IMR-90 (cell line): ENCODE results near the gene ITM2B. TPM values are rescaled to one million over a fixed set of nuclear protein-coding genes. Genes with fewer than 3 reads are reported as not detected.
A peak's percentile ranks its signal among the peaks of the same experiment; 100 is the strongest.

Source experiments
- ATAC-seq: fragments of 200-7000 bp; cut with Tn5 transposase; 2 replicates; pipeline ENCODE4 v1.9.1; 2020; ENCODE audit warnings: low read depth, mild to moderate bottlenecking, moderate library complexity
- BruUV-seq: library from RNA; stranded (reverse); fragments of 400-500 nt; replicated peaks from 2 replicates; lab custom pipeline; 2021; lab: Mats Ljungman, UMichigan
- CTCF ChIA-PET: fragments of 300-600 bp; formaldehyde crosslinking; extraction: SDS; loops from one replicate; lab custom pipeline; 2021; ENCODE audit warnings: antibody characterized with exemption; lab: Yijun Ruan, JAX
- POLR2A ChIA-PET: fragments of 300-600 bp; sonication (Branson Sonifier 250); formaldehyde crosslinking; loops from one replicate; lab custom pipeline; 2022; ENCODE audit warnings: antibody characterized with exemption; ENCODE audit not compliant: unreplicated experiment; lab: Charles Lee
- DNase-seq: peaks from one replicate; pipeline ENCODE4 v3.0.0; 2013
- H2AFZ ChIP-seq: replicated peaks from 2 replicates; pipeline ENCODE3; 2013; ENCODE audit warnings: low read length, mild to moderate bottlenecking; ENCODE audit not compliant: poor library complexity
- H2AK5ac ChIP-seq: 2 replicates; pipeline ENCODE4 v1.6.1; 2013; ENCODE audit warnings: low read depth, low read length, inconsistent platforms
- H2AK9ac ChIP-seq: replicated peaks from 2 replicates; pipeline ENCODE3; 2013; ENCODE audit warnings: mild to moderate bottlenecking, low read depth, low read length, moderate library complexity; ENCODE audit not compliant: poor library complexity
- H2BK120ac ChIP-seq: 2 replicates; pipeline ENCODE4 v1.6.1; 2013; ENCODE audit warnings: low read depth, low read length, inconsistent platforms
- H2BK15ac ChIP-seq: 3 replicates; pipeline ENCODE4 v1.6.1; 2013; ENCODE audit warnings: low read depth, low read length, inconsistent platforms
- H2BK20ac ChIP-seq: 2 replicates; pipeline ENCODE4 v1.6.1; 2013; ENCODE audit warnings: low read depth, mild to moderate bottlenecking, inconsistent platforms, low read length, moderate library complexity
- H2BK5ac ChIP-seq: 2 replicates; pipeline ENCODE4 v1.6.1; 2013; ENCODE audit warnings: mild to moderate bottlenecking, low read depth, low read length, inconsistent platforms; ENCODE audit not compliant: poor library complexity, severe bottlenecking
- H3K14ac ChIP-seq: replicated peaks from 2 replicates; pipeline ENCODE4 v1.6.1; 2013; ENCODE audit warnings: low read depth, low read length, inconsistent platforms
- H3K18ac ChIP-seq: 2 replicates; pipeline ENCODE4 v1.6.1; 2013; ENCODE audit warnings: low read depth, low read length, control low read depth
- H3K23ac ChIP-seq: 2 replicates; pipeline ENCODE4 v1.6.1; 2013; ENCODE audit warnings: low read depth, low read length, inconsistent platforms
- H3K27ac ChIP-seq: 2 replicates; pipeline ENCODE4 v1.5.1; 2013; ENCODE audit warnings: mild to moderate bottlenecking, control low read depth, low read length; ENCODE audit not compliant: insufficient read depth
- H3K27me3 ChIP-seq: 2 replicates; pipeline ENCODE4 v1.6.1; 2013; ENCODE audit warnings: low read length; ENCODE audit not compliant: control insufficient read depth, insufficient read depth
- H3K36me3 ChIP-seq: 2 replicates; pipeline ENCODE4 v1.6.1; 2013; ENCODE audit warnings: low read length, mixed read lengths; ENCODE audit not compliant: control insufficient read depth, insufficient read depth
- H3K4ac ChIP-seq: 2 replicates; pipeline ENCODE4 v1.6.1; 2013; ENCODE audit warnings: low read depth, low read length, inconsistent platforms
- H3K4me1 ChIP-seq: 2 replicates; pipeline ENCODE4 v1.6.1; 2013; ENCODE audit warnings: low read length, mixed read lengths; ENCODE audit not compliant: control insufficient read depth, insufficient read depth
- H3K4me2 ChIP-seq: 2 replicates; pipeline ENCODE4 v1.6.1; 2013; ENCODE audit warnings: low read depth, mild to moderate bottlenecking, control low read depth, low read length, moderate library complexity
- H3K4me3 ChIP-seq: 2 replicates; pipeline ENCODE4 v1.5.1; 2013; ENCODE audit warnings: low read depth, mild to moderate bottlenecking, control low read depth, low read length, moderate library complexity; ENCODE audit not compliant: insufficient read depth
- H3K56ac ChIP-seq: 2 replicates; pipeline ENCODE4 v1.6.1; 2013; ENCODE audit warnings: low read length, inconsistent platforms; ENCODE audit not compliant: insufficient read depth; ENCODE audit errors: extremely low read depth
- H3K79me1 ChIP-seq, 2 experiments: 2 replicates each; pipeline ENCODE4 v1.6.1; 2013; ENCODE audit warnings: low read length in 2 of 2, inconsistent platforms in 1 of 2, low read depth in 1 of 2
- H3K9ac ChIP-seq: 2 replicates; pipeline ENCODE4 v1.6.1; 2013; ENCODE audit warnings: low read depth, low read length, control low read depth
- H3K9me1 ChIP-seq: 2 replicates; pipeline ENCODE4 v1.6.1; 2013; ENCODE audit warnings: low read length, inconsistent platforms; ENCODE audit not compliant: insufficient read depth
- H3K9me3 ChIP-seq: 2 replicates; pipeline ENCODE4 v1.6.1; 2013; ENCODE audit warnings: low read length; ENCODE audit not compliant: control insufficient read depth, insufficient read depth
- H4K20me1 ChIP-seq: 2 replicates; pipeline ENCODE4 v1.6.1; 2013; ENCODE audit warnings: low read length, inconsistent platforms; ENCODE audit not compliant: insufficient read depth
- H4K5ac ChIP-seq: 2 replicates; pipeline ENCODE4 v1.6.1; 2013; ENCODE audit warnings: mild to moderate bottlenecking, low read depth, low read length, control low read depth
- H4K8ac ChIP-seq, 2 experiments: 2 replicates each; pipeline ENCODE4 v1.6.1; 2013; ENCODE audit warnings: low read depth in 2 of 2, low read length in 2 of 2, control low read depth in 1 of 2, inconsistent platforms in 1 of 2
- H4K91ac ChIP-seq: 2 replicates; pipeline ENCODE4 v1.6.1; 2013; ENCODE audit warnings: low read depth, low read length, inconsistent platforms; ENCODE audit not compliant: insufficient read depth
- BHLHE40 ChIP-seq: fragments of 150-350 bp; IDR thresholded peaks from 2 replicates; pipeline ENCODE4 v1.6.1; 2016; ENCODE audit warnings: mild to moderate bottlenecking, low read depth, low read length
- CEBPB ChIP-seq: IDR thresholded peaks from 2 replicates; pipeline ENCODE4 v1.6.1; 2012; ENCODE audit warnings: low read depth, low read length, improper control_type of control experiment
- CHD1 ChIP-seq: IDR thresholded peaks from 2 replicates; pipeline ENCODE4 v1.6.1; 2012; ENCODE audit warnings: low read depth, low read length, improper control_type of control experiment
- CTCF ChIP-seq: conservative IDR thresholded peaks from 2 replicates; pipeline ENCODE4 v1.5.1; 2012; ENCODE audit warnings: mild to moderate bottlenecking, low read depth, low read length, improper control_type of control experiment
- ELK1 ChIP-seq: fragments of 150-350 bp; IDR thresholded peaks from 2 replicates; pipeline ENCODE4 v1.6.1; 2016; ENCODE audit warnings: low read depth, mild to moderate bottlenecking, low read length, moderate library complexity, borderline replicate concordance
- FOS ChIP-seq: fragments of 150-350 bp; IDR thresholded peaks from 2 replicates; pipeline ENCODE4 v1.6.1; 2016; ENCODE audit warnings: low read depth, low read length
- MAFK ChIP-seq: IDR thresholded peaks from 2 replicates; pipeline ENCODE4 v1.6.1; 2012; ENCODE audit warnings: low read depth, low read length, improper control_type of control experiment
- MAZ ChIP-seq: IDR thresholded peaks from 2 replicates; pipeline ENCODE4 v1.6.1; 2012; ENCODE audit warnings: low read depth, mild to moderate bottlenecking, low read length, improper control_type of control experiment, moderate library complexity, borderline replicate concordance
- MXI1 ChIP-seq: IDR thresholded peaks from 2 replicates; pipeline ENCODE4 v1.6.1; 2012; ENCODE audit warnings: low read depth, mild to moderate bottlenecking, low read length, moderate library complexity, borderline replicate concordance
- POLR2A ChIP-seq: IDR thresholded peaks from 2 replicates; pipeline ENCODE4 v1.6.1; 2012; ENCODE audit warnings: mild to moderate bottlenecking, low read depth, low read length
- USF2 ChIP-seq: fragments of 150-350 bp; IDR thresholded peaks from 2 replicates; pipeline ENCODE4 v1.6.1; 2017; ENCODE audit warnings: mild to moderate bottlenecking, antibody characterized with exemption, low read length, low read depth
- WGBS, 2 experiments: methylation state at CpG; one replicate each; pipeline versions ENCODE4 v1.1.5 to v1.1.7; 2013; ENCODE audit warnings: missing lambda C conversion rate in 2 of 2; ENCODE audit not compliant: insufficient read length in 1 of 2; ENCODE audit errors: extremely low coverage in 2 of 2; 5-methylcytosine and 5-hydroxymethylcytosine counted together
- dilution Hi-C: fragments of 300-500 bp; cut with HindIII; formaldehyde crosslinking; loops from one replicate; pipeline ENCODE4 v1.14.3; 2018; ENCODE audit warnings: low sequenced_read_pairs; ENCODE audit not compliant: unreplicated experiment
- in situ Hi-C: fragments of 300-500 bp; cut with MboI; formaldehyde crosslinking; loops from 3 replicates; pipeline ENCODE4 v1.14.3; 2019; ENCODE audit warnings: low sequenced_read_pairs, inconsistent platforms, mixed read lengths
- intact Hi-C: fragments of 100-400 bp; cut with micrococcal nuclease; formaldehyde crosslinking; loops from 2 replicates; pipeline ENCODE4 v1.10.0; 2022
- polyA plus RNA-seq, 3 experiments: library from polyadenylated mRNA; depleted of rRNA; stranded (reverse); fragments of >200 nt; gene quantifications; 2 replicates each; pipeline ENCODE4 v1.2.3, GENCODE V29; 2012; ENCODE audit warnings: low replicate concordance in 1 of 3
- total RNA-seq: library from RNA; depleted of rRNA; stranded (reverse); fragments of >200 nt; gene quantifications from 2 replicates; pipeline ENCODE4 v1.2.3, GENCODE V29; 2012

Gene ITM2B
- total and polyA plus RNA-seq, 2 of the 4 experiments (the other 2 are of a cell fraction): 51.1 to 158 TPM

- ChIA-PET POLR2A (no interaction called here), CTCF (no interaction called here)
- Histone ChIP-seq H3K4ac (no peak overlapping the region), H2BK15ac (no peak overlapping the region), H4K8ac (no peak overlapping the region), H3K27me3 (0 out of 2 replicates have a peak, but pooled peaks cover 2% of the 10 kb centered on the region), H3K4me1 (peaks cover 8% of the 10 kb centered on the region), H2AK9ac (no peak overlapping the region), H2AK5ac (no peak overlapping the region), H4K5ac (no peak overlapping the region), H3K4me3 (peak overlapping the region; percentile 83), H3K9me3 (peaks cover 3% of the 10 kb centered on the region; the same call in 1 of the 2 replicates), H2BK20ac (no peak overlapping the region), H3K27ac (no peak overlapping the region), H2BK120ac (no peak overlapping the region), H3K56ac (no peak overlapping the region), H2BK5ac (no peak overlapping the region), H4K91ac (no peak overlapping the region), H3K18ac (no peak overlapping the region), H3K14ac (no peak overlapping the region), H3K23ac (no peak overlapping the region), H3K79me1 (peaks cover 18 to 38% of the 10 kb centered on the region in 2 experiments), H3K9me1 (peaks cover 6% of the 10 kb centered on the region; the same call in 1 of the 2 replicates), H3K36me3 (peaks cover 2% of the 10 kb centered on the region; the same call in 1 of the 2 replicates), H4K20me1 (peaks cover 14% of the 10 kb centered on the region; the same call in 1 of the 2 replicates), H3K9ac (peak overlapping the region; percentile 24; the same call in 1 of the 2 replicates), H3K4me2 (peak overlapping the region; percentile 97), H2AFZ (no peak overlapping the region)
- in situ Hi-C loops: no loop called here
- ATAC-seq (no peak), DNase-seq (peak; percentile 25)
- TF ChIP-seq MAFK: no peak
- TF ChIP-seq FOS: no peak
- TF ChIP-seq POLR2A: no peak
- no peak for TF ChIP-seq BHLHE40
- TF ChIP-seq CTCF: no peak
- no peak for TF ChIP-seq MAZ
- no peak for TF ChIP-seq MXI1
- no peak for TF ChIP-seq CHD1
- no peak for TF ChIP-seq USF2
- TF ChIP-seq ELK1: no peak
- no peak for TF ChIP-seq CEBPB
- intact Hi-C loops: loop anchor here (2.0 to 10.0 kb wide), 5 partner anchors 70 to 530 kb away; no protein-coding TSS in a partner anchor
- dilution Hi-C loops: no loop called here
- WGBS, 2 experiments: no CpG with 5 or more reads among the region's 7 CpGs
- TSS peak; percentile 15 for BruUV-seq
Measured at GRCh38 chr13:48234566-48235340, 1.7 kb downstream of the ITM2B start.
